HG03175 (cell line): ENCODE measurements around the gene IL27RA.
A peak's percentile ranks its signal among the peaks of the same experiment; 100 is the strongest.

ENCODE experiments used
- ATAC-seq: cut with Tn5 transposase; IDR thresholded peaks from one replicate; pipeline ENCODE4 v1.9.1; 2021; ENCODE audit warnings: mild to moderate bottlenecking, moderate library complexity; ENCODE audit not compliant: unreplicated experiment

IL27RA gene

DNA sequence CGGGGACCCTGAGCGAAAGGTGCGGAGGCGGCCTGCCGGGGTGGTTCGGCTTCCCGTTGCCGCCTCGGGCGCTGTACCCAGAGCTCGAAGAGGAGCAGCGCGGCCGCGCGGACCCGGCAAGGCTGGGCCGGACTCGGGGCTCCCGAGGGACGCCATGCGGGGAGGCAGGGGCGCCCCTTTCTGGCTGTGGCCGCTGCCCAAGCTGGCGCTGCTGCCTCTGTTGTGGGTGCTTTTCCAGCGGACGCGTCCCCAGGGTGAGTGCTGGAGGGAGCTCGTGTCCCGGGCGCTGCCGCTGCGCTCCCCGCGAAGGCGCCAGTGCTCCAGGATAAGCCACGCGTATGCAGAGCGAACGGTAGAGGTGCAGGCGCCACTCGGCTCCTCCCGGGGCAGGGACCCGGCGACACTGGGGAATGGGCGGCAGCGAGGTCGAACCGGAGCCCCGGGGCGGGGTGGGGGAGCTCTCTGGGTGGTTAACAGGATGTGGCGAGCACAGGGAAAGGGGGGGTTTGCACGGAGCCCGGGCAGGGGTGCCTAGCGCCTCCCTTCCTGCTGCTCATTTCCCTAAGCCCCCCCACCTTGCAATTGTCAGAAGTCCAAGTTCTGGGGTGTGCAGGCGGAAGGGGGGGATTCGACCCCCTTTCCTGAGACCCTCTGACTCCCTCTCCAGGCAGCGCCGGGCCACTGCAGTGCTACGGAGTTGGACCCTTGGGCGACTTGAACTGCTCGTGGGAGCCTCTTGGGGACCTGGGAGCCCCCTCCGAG lies at the start of gene IL27RA:
IL27RA (plus strand) TSS at position 44 of the 762 bp plus-strand sequence; CDS start at position 155, 111 bp downstream.
- ATAC-seq = peak; percentile 48

DNA sequence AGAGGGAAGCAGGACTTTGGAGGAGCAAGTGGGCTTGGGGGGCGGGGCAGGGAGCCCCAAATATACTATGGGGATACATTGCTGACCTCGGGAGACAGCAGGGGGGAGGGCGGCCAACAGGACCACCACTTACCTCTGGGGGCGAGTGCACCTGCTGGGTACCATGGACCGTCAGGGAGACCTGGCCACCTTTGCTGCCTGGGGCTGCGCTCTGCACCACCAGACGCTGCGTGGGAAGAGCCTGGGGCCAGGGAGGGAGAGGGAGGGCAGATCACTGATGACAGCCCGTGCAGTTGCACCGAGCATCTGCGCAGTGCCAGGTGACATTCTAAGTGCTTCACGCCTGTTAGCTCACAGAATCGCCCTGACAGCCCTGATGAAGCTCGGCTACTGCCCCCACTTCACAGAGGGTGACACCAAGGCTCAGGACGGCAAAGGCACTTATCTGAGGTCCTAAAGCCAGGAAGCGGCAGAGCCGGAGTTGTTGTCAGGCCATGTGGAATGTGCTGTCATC lies 49.5 kb upstream of the IL27RA start:
- no peak for ATAC-seq

DNA sequence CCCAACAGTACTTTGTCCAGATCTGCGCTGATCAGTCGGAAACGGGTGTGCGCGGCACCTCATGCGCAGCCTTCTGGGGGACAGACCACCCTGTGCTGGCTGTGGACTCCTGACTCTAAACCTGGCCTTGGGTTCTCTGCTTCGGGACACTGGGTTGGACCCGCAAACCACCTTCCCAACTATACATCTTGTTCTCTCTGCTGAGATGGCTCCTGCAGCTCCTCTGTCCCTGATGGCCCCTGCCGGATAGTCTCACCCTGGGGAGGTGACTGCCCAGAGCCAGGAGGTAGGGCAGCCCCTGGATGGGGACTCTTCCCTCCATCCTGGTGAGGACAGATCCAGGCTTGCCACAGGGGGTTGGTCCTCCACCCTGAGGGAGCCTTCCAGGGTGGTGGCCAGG lies 48.8 kb upstream of the IL27RA start:
- ATAC-seq = no peak

DNA sequence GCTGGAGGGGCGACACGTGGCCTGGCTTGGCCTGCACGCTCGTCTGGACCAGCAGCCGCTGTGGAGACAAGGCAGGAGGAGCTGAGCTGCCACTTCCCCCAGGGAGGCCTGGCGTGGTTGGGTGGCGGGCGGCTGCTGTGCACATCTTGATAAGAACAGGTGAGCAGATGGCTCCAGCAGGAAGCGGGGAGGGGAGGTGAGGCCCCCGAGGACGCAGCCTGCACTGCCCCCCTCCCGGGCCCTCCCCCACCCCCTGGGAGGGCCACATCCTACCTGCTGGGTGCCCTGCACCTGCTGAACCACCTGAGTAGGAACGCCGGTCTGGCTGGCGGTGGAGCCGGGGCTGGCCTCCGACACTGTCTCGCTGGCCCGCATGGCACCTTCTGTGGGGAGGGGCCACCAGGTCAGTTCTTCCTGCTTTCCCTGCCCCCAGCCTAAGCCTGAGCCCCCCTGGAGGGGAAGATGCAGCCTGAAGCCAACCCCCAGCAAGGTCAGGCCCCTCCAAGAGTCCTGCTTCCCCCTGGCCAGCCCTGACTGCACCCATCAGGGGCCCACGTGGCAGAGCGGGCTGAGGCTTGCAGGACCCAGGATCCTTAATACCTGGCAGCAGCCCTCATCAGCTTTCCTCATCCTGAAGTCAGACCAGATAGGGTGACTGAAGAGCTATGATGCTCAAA lies 48.2 kb upstream of the IL27RA start:
- ATAC-seq = no peak

DNA sequence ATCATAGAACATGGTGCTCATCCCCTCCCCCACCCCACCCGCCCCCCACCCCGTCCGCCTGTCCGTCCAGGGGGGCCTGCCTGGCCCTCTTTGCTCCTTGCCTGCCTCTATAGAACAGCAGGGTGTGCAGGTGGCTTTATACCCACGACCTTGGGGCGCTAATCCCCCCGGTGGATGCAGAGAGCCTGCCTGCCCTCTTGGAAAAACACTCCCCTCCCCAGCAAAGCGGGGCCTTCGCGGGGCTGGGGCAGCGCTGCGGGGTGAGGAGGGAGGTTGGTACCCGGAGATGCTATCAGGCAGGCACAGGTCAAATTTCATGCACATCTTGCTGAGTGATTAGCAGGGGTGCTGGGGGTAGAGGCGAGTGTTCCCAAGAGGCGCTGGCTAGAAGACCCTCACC lies 47.4 kb upstream of the IL27RA start:
- ATAC-seq = no peak

DNA sequence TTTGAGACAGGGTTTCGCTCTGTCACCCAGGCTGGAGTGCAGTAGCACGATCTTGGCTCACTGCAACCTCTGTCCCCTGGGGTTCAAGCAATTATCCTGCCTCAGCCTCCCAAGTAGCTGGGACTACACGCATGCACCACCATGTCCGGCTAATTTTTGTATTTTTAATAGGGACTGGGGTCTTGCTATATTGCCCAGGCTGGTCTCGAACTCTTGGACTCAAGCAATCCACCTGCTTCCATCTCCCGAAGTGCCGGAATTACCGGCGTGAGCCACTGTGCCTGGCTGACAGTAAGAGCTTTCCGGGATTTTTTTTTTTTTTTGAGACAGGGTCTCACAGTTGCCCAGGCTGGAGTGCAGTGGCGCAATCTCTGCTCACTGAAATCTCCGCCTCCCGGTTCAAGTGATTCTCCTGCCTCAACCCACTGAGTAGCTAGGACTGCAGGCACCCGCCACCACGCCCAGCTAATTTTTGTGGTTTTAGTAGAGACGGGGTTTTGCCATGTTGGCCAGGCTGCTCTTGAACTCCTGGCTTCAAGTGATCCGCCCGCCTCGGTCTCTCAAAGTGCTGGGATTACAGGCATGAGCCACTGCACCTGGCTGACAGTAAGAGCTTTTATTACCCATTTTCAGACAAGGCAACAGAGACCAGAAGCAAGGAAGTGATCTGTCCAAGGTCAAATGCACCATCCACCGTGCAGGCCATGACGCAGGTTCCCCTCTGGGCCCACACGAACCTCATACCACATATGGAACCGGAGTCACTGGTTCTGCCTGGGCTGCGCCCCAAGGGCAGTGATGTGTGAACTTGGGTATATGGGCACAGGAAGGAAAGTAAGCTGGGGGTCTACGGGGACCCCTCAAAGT lies 46.5 kb upstream of the IL27RA start:
- no peak for ATAC-seq

DNA sequence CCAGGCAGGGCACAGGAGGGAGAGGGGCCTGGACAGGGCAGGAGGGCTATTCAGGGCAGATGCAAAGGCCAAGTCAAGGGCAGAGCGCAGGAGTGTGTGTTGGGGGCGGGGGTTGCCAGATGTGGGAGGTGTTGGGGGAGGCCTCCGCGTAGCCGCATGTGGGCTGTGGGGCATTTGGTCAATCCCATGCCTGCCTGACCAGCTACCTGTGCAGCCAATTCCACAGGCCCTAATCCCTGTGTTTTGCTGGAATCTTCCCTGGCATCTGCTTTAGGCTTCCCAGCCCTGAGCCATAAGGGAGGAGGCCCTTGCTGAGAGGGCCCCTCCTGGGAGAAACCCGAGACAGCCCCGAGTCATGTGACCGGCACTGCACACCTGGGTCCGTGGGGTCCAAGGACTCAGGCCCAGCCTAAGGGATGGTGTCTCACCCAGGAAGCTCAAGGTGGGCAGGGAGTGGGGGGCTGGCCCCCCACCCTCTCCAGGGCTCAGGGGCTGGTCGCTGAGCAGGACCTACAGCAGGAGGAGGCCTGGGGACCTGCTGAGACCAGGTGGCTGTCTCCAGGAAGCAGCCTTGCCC lies 45.7 kb upstream of the IL27RA start:
- ATAC-seq = no peak

DNA sequence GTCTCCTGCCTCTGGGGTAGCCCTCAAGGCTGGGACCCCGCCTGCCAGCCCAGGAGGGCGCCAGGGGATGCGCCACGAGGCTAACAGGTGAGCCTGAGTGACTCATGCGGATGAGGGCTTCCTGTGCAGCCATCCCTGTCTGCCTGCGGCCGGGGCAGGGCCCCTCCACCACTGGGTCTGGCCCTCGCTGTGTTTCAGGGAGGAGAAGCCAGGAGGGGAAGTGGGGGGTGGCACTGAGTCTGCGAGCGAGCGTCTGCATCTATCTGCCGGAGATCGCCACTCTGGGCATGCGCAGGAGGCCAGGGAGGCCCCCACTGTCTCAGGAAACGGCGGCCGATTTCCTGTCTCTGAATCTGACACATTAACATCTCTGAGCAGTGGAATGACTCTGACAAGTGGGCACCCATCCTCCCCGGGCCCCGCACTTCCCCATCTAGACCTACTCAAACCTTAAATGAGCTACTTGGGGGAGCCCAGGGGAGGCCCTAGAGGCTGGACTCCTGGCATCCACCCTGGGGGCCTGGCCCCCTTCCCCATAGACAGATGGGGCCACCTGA lies 45.1 kb upstream of the IL27RA start:
- ATAC-seq = peak; percentile 87

DNA sequence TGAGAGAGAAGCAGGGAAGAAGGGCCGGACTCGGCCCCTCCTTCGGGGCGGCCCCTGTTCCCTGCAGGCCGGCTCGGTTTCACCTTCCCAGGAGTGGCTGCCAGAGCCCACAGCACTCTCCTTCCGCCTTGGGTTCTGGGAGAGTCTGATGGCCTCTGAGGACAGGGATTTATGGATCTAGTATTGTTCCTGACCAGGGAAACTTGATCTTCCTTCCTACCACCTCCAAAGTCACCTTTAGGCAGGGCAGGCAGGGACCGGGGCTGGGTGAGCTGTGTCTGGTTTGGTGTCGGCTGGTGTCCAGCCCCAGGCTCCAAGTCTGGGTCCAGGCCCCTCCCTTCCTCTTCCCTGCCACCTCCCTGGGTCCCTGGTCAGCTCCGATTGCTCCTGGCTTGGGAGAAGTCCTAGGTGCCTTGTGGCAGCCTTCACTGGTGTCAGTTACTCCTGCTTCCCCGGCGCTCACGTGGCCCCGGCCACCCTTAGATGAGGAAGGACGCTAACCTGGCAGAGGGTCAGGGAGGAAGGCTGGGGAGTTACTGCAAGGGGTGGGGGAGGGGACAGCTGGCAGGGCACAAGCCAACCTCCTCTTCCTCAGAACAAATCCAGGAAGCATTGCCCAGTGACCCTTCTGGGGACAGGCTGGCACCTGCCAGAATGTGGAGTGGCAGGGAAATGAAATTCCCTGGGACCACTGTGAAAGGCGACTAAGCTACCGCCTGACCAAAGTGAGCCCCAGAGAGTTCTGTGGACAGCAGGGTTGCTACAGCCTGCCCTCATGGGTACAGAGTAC lies 44.3 kb upstream of the IL27RA start:
- no peak for ATAC-seq

DNA sequence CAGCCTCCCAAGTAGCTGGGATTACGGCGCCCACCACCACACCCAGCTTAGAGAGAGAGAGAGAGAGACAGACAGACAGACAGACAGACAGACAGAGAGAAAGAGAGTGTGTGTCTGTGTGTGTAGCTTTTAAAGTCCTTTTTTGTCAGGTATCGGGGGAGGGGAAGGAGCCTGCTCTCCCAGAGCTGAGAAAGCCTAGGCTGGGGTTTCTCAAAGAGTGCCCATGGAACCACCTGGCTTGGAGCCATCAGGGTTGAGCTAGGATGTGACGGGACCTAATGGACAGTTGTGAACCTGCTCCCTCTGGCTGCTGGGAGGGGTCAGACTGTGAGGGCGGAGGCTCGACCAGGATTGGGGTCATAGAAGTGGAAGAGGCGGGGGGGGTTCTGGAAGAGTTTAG lies 42.1 kb upstream of the IL27RA start:
- ATAC-seq = no peak

DNA sequence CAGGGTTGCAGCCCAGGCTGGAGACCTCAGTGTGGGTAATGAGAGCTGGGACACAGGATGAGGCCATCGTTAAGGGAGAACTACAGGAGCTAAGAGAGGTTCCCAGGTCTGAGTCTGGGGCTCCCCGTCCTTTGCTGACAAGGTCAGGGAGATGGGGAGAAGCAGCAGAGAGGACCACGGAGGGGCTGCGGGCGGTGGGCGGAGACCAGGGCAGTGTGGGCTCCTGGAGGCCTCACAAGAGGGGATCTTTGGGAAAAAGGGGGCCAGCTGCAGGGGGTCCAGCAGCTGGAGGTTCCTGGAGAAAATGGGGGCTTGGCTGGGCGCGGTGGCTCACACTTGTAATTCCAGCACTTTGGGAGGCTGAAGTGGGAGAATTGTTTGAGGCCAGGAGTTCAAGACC lies 41.5 kb upstream of the IL27RA start:
- ATAC-seq = no peak

DNA sequence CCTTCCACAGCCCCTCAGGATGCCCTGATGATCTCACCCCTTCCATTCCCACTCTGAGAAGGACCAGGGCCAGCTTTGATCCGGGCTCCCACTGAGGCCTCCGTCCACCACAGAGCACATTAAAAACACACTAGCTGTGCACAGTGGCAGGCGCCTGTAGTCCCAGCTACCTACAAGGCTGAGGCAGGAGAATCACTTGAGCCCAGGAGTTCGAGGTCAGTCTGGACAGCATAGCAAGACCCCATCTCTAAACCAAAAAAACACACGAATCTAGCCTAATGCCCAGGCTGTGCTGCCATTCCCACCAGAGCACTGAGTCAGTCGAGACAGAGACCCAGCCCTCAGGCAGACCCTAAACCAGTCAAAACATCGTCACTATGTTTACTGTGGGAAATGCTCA lies 39.5 kb upstream of the IL27RA start:
- no peak for ATAC-seq

DNA sequence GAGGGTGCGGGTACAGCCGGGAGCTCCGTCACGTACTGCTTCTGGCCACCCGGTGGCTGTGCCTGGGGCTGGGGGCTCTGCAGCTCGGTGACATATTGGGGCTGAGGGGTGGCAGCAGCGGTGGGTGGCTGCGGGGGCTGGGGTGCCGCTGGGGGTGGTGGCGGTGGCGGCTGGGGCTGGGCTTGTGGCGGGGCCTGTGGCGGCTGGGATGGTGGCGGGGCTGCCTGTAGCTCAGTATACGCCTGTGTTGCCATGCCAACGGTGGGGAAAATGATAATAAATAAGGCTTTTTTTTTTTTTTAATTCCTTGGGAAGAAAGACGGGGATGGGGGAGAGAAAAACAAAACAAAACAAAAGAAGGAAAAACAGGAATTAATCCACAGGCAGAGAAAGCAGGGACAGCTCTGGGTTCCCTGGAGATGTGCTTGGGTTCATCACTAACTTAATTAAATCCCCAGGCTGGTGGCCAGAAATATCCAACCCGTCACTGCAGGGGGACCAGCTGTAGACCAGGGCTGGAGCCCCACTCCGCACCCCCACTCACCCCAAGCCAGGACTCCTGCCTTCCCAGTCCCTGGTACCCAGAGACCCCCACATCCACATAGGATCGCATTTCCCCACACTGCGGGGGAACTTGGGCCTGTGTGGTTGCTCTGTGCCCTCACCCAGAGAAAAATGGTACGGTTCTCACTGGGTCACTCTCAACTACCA lies 37.8 kb upstream of the IL27RA start:
- ATAC-seq = no peak

DNA sequence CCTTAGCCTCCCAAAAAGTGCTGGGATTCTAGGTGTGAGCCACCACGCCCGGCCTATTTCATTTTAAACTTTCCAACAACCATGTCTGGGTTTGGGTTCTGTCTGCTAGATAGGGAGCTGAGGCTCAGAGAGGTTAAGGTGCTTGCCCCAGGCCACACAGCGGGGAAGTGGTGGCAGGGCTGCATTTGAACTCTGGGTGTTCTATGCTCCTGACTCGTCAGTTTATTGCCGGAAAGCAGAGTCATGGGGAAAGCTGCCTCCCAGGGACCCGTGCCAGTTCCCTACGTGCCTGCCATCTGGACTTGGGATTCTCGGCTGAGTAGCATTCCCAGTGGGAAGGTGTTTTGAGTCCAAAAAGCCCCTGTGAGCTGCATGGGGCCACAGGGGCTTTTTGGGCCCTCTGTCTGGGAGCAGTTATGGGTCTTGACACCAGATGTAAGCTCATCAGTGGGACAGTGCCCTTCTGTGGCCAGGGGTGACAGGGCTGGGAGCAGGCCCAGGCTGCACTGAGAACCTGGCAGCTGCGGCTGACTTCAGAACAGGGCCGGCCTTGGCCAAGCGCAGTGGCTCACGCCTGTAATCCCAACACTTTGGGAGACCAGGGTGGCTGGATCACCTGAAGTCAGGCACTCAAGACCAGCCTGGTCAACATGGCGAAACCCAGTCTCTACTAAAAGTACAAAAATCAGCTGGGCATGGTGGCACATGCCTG lies 36.4 kb upstream of the IL27RA start:
- no peak for ATAC-seq

DNA sequence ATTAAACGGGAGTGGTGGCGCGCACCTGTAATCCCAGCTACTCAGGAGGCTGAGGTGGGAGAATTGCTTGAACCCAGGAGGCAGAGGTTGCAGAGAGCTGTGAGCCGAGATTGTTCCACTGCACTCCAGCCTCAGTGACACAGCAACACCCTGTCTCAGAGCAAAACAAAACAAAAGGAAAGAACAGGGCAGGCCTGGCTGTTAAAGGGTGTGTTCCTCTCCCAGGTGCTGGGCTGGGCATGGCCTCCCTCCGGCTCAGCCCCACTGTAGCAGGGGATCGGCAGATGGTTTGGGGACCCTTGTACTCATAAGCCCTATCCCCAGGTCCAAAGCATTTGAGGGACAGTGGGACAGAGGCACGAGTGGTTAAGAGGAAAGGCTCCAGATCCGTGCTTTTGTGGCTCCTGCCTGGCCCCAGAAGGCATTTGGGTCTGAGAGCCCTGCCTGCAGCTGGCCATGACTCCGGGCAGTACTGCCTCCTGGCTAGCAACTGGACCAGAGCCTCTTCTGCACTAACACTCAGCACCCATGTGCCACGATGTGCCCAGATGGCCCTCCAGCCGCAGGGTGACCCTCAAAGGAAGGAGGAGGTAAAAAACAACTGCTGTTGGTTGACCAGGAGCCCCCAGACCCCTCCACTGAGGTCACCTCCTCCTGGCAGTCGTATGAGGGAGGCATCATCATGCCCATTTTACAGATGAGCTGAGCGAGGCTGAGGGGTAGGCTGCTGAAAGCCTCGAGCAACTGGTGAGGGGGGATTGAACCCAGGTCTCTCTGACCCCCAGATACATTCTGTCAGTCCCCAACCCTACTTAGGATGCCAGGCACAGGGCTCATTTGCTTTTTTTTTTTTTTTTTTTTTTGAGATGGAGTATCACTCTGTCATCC lies 35.4 kb upstream of the IL27RA start:
- ATAC-seq = no peak

DNA sequence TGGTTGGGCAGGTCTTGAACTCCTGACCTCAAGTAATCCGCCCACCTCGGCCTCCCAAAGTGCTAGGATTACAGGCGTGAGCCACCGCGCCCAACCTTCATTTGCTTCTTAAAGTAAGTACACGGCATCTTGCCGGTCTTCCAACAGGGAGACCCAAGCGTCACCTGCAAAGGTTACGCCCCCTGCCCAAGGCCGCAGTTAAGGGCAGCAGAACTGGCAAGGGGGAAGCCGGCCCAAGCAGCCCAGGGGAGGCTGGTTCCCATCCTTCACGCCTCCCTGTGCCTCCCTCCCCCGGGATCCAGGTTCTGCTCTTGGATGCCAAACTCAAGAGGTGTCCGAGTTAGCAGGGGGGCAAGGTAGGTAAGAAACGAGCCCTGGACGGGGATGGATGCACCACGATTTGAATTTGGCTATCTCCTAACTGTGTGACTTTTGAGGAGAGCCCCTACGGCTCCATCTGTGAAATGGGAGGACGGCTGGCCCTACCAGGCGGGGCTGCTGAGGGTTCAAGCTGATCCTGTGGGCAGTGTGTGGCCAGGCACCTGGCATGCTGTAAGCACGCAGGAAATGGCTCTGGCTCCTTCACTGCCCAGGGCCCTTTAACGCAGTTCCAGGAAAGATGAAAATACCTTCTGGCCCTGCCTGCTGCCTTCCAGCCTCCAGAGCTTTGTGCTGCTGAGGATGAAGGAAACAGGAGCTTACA lies 34.5 kb upstream of the IL27RA start:
- no peak for ATAC-seq

DNA sequence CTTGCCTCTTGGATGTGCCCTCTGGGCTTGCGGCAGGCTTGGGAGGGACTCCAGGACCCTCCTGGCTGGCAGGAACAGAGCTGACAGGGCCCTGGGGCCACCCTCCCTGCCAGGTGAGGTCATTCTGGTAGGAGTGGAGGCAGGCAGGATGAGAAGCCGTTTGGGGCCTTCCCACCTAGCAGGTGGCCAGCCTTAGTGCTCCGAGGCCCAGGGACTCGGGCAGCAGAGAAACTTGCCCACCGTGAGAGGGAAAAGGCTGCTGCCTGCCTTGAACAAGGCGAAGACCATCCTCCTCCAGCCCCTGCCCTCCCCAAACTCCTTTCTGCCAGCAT lies 34.0 kb upstream of the IL27RA start:
- ATAC-seq = no peak
